GM13977 (cell line): ENCODE data around the gene SAMHD1.

Experiments
- DNase-seq: peaks from one replicate; pipeline ENCODE4 v3.0.0; 2012; ENCODE audit warnings: low spot score
- in situ Hi-C: fragments of 300-500 bp; cut with MboI; formaldehyde crosslinking; loops from one replicate; pipeline ENCODE4 v1.12.0; 2022; ENCODE audit warnings: low sequenced_read_pairs, low pct_unique_long_range_greater_than_20kb, mixed read lengths, inconsistent platforms; ENCODE audit not compliant: unreplicated experiment
- TF ChIP-seq, protein P1 (sequence below): IDR thresholded peaks from 2 replicates; pipeline ENCODE4 v1.5.1; 2012; ENCODE audit warnings: mild to moderate bottlenecking, control low read depth; ENCODE audit not compliant: insufficient read depth; ENCODE audit errors: extremely low read depth, missing control alignments

The SAMHD1 gene

DNA sequence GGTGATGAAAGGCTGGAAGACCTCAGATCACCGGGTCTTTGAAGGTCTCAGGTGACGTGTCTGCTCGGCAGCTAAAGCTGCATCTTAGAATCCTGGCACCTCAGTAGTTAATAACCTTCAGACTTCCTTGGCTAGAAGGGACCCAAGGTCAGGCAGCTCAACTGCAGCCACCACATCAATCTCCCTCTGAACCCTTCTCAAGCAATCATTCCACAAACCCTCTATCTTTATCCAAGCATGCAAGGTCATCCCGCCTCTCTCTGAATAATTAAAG lies 92.3 kb downstream of the SAMHD1 start:
- TF ChIP-seq, protein P1, sequence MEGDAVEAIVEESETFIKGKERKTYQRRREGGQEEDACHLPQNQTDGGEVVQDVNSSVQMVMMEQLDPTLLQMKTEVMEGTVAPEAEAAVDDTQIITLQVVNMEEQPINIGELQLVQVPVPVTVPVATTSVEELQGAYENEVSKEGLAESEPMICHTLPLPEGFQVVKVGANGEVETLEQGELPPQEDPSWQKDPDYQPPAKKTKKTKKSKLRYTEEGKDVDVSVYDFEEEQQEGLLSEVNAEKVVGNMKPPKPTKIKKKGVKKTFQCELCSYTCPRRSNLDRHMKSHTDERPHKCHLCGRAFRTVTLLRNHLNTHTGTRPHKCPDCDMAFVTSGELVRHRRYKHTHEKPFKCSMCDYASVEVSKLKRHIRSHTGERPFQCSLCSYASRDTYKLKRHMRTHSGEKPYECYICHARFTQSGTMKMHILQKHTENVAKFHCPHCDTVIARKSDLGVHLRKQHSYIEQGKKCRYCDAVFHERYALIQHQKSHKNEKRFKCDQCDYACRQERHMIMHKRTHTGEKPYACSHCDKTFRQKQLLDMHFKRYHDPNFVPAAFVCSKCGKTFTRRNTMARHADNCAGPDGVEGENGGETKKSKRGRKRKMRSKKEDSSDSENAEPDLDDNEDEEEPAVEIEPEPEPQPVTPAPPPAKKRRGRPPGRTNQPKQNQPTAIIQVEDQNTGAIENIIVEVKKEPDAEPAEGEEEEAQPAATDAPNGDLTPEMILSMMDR = no peak
- in situ Hi-C loops = no loop called here
- DNase-seq = no peak

DNA sequence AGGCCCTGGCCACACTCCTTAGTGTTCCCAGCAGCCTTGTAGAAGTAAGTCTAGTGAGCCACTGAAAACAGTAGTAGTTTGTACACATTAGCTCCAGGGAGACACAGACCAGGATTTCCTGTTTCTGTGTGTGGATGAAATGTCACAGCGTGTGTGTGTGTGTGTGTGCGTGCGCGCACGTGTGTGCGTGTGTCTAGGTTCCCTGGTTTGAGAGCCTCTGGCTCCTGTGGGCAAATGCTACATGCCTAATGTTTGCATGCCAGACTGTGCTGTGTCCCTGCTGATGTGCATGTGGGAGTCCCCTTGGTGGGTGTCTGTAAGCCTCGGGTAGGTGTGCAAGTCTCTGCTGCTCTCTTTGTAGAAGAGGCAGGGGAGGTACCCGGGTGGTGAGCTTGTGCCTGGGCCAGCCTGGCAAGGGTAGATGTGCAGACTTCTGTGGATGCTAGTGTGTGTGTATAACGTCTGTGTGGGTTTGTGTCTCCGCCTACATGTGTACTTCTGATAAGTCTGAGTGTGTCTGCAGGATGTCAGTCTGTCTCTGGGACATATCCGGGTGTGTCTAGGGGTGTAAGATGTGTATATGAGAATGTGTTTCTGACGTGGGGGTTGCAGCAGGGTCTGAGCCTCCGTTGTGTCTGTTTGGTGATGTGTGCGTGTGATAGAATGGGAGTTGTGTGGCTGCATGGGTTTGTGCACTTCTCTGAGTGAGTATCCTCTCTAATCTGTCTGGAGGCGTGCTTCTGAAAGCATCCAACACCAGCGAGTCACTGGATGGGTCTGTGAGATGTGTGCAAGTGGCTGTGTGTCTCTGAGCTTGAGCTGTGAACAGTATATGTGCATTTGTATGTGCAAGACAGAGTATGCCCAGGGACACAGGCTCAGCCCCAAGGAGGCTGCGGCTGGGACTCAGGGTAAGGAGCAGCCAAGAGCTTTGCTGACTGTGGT lies 94.5 kb downstream of the SAMHD1 start:
- DNase-seq = no peak
- in situ Hi-C loops = no loop called here
- TF ChIP-seq, protein P1 = no peak

DNA sequence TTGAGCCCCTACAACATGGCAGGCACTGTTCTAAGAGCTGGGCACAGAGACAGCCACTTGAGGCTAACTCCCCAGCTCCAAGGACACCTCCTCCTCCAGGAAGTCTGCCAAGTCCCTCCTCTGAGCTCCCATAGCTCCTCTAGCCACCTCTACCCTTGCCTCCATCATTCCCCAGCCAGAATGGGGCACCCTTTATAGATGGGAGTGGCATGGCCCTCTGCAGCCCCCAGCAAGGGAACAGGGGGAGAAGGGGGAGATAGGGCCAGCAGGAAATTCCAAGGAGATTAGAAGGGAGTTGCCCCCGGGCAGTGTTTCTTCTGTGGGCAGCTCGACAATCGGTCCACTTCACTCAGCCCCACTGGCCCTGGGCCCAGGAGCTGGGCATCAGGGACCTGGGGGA lies 95.3 kb downstream of the SAMHD1 start:
- DNase-seq = no peak
- in situ Hi-C loops = no loop called here
- TF ChIP-seq, protein P1 = no peak

DNA sequence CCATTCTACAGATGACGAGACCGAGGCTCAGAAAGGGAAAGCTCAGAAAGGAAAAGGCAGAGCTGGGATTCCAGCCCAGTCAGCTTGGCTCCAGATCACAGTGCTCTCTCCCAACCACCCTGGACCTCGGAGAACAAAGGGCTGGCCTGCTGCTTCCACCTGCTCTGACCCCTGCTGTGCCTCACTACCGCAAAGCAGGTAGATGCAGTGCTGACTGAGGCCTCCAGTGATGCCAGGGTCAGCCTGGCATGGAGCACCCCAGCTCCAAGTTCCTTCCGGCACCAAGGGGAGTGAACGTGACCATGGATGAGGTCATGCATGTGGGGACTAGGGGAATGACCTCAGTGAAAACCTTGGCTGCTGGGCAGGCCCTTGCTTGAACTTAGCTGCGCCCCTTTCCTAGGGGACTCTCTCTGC lies 96.3 kb downstream of the SAMHD1 start:
- no peak for DNase-seq
- in situ Hi-C loops = no loop called here
- TF ChIP-seq, protein P1 = no peak

- in situ Hi-C loops = no loop called here
- no peak for DNase-seq
- TF ChIP-seq, protein P1 = no peak
Measured at GRCh38 chr20:36854348-36855240, 96.9 kb downstream of the SAMHD1 start.

DNA sequence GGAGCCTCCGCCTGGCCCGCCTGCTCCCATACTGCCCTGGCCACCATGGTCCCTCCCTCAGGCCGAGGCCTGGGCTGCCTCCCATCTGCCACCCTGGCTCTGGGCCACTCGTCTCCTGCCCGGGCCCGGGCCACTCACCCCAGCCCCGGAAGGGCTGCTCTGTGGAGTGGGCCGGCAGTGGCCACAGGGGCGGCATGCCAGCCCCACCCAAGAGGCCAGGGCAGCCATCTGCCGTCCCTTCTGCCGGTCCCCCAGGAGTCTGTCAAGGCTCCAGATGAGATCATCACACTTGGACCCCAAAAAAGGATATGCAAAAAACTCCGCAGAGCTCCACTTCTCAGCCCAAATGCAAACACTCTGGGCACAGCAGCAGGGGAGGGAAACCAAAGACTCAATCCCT lies 99.3 kb downstream of the SAMHD1 start:
- in situ Hi-C loops = no loop called here
- DNase-seq = peak; percentile 76
- TF ChIP-seq, protein P1 = no peak
